Osteoblast (primary cell): ENCODE data around the gene STK32B. TPM values are rescaled to one million over a fixed set of nuclear protein-coding genes. Genes with fewer than 3 reads are reported as not detected.

Experiments used
- DNase-seq: peaks from one replicate; pipeline ENCODE4 v3.0.0; 2011; ENCODE audit warnings: low spot score, mixed read lengths; ENCODE audit not compliant: insufficient read length; ENCODE audit errors: missing footprints
- H2AFZ ChIP-seq: 2 replicates; pipeline ENCODE4 v1.6.0; 2011; ENCODE audit warnings: mild to moderate bottlenecking, low read length
- H3K27ac ChIP-seq: 2 replicates; pipeline ENCODE4 v1.5.1; 2011; ENCODE audit warnings: mild to moderate bottlenecking, low read depth, low read length, moderate library complexity
- H3K27me3 ChIP-seq: 2 replicates; pipeline ENCODE4 v1.6.0; 2012; ENCODE audit warnings: mild to moderate bottlenecking, control low read depth, inconsistent platforms, low read length, moderate library complexity; ENCODE audit not compliant: insufficient read depth
- H3K36me3 ChIP-seq: 2 replicates; pipeline ENCODE4 v1.5.1; 2011; ENCODE audit warnings: mild to moderate bottlenecking, low read length, control low read depth, moderate library complexity; ENCODE audit not compliant: insufficient read depth
- H3K4me1 ChIP-seq: 2 replicates; pipeline ENCODE4 v1.5.1; 2011; ENCODE audit warnings: mild to moderate bottlenecking, low read length, control low read depth, moderate library complexity; ENCODE audit not compliant: insufficient read depth
- H3K4me2 ChIP-seq: 2 replicates; pipeline ENCODE4 v1.6.0; 2011; ENCODE audit warnings: mild to moderate bottlenecking, low read length; ENCODE audit not compliant: insufficient read depth
- H3K4me3 ChIP-seq: fragments of 200-600 bp; sonication (generic); 3 replicates; pipeline ENCODE4 v1.5.1; 2012; ENCODE audit warnings: mild to moderate bottlenecking, low read length, inconsistent platforms; ENCODE audit not compliant: insufficient read depth
- H3K79me2 ChIP-seq: 2 replicates; pipeline ENCODE4 v1.6.0; 2012; ENCODE audit warnings: mild to moderate bottlenecking, low read length, control low read depth, inconsistent platforms; ENCODE audit not compliant: insufficient read depth
- H3K9me3 ChIP-seq: 2 replicates; pipeline ENCODE4 v1.5.1; 2011; ENCODE audit warnings: low read depth, low read length, control low read depth
- H4K20me1 ChIP-seq: 2 replicates; pipeline ENCODE4 v1.6.0; 2012; ENCODE audit warnings: mild to moderate bottlenecking, low read length, control low read depth; ENCODE audit not compliant: insufficient read depth
- CTCF ChIP-seq: IDR thresholded peaks from 2 replicates; pipeline ENCODE4 v1.5.1; 2011; ENCODE audit warnings: mild to moderate bottlenecking, low read depth, low read length, moderate library complexity; ENCODE audit errors: extremely low read depth
- total RNA-seq: library from RNA; depleted of rRNA; stranded (reverse); fragments of >200 nt; gene quantifications from 2 replicates; pipeline ENCODE4 v1.2.3, GENCODE V29; 2012

STK32B gene
- total RNA-seq, 1 donor = 1.1 TPM

GRCh38 chr4:5144384-5144783 is 93.1 kb downstream of the STK32B start:
- DNase-seq = no peak

GRCh38 chr4:5146248-5146647 is 95.0 kb downstream of the STK32B start:
- no peak overlapping the region for H3K4me2 ChIP-seq
- H3K36me3 ChIP-seq = no peaks in the 10 kb centered on the region
- H3K4me3 ChIP-seq = no peak overlapping the region
- H2AFZ ChIP-seq = no peak overlapping the region
- no peaks in the 10 kb centered on the region for H3K4me1 ChIP-seq
- no peak for DNase-seq
- H4K20me1 ChIP-seq = no peaks in the 10 kb centered on the region
- no peaks in the 10 kb centered on the region for H3K79me2 ChIP-seq
- H3K27me3 ChIP-seq = no peaks in the 10 kb centered on the region
- H3K27ac ChIP-seq = no peak overlapping the region
- TF ChIP-seq CTCF = no peak
- H3K9me3 ChIP-seq = no peaks in the 10 kb centered on the region

More at GRCh38 chr4:5144384-5144783, 93.1 kb downstream of the STK32B start:
- Histone ChIP-seq H4K20me1 (no peaks in the 10 kb centered on the region), H3K9me3 (no peaks in the 10 kb centered on the region), H2AFZ (no peak overlapping the region), H3K36me3 (no peaks in the 10 kb centered on the region), H3K27me3 (no peaks in the 10 kb centered on the region), H3K4me3 (no peak overlapping the region), H3K4me2 (no peak overlapping the region), H3K4me1 (no peaks in the 10 kb centered on the region), H3K27ac (no peak overlapping the region), H3K79me2 (no peaks in the 10 kb centered on the region)
- no peak for TF ChIP-seq CTCF

GRCh38 chr4:5152521-5152920 is 101.2 kb downstream of the STK32B start:
- no peak overlapping the region for H2AFZ ChIP-seq
- H3K27ac ChIP-seq = no peak overlapping the region
- no peaks in the 10 kb centered on the region for H3K79me2 ChIP-seq
- H3K27me3 ChIP-seq = no peaks in the 10 kb centered on the region
- H3K4me1 ChIP-seq = no peaks in the 10 kb centered on the region
- no peaks in the 10 kb centered on the region for H3K36me3 ChIP-seq
- H3K9me3 ChIP-seq = no peaks in the 10 kb centered on the region
- no peak for DNase-seq
- no peak for TF ChIP-seq CTCF
- no peak overlapping the region for H3K4me2 ChIP-seq
- no peaks in the 10 kb centered on the region for H4K20me1 ChIP-seq
- H3K4me3 ChIP-seq = no peak overlapping the region

GRCh38 chr4:5156682-5157081 is 105.4 kb downstream of the STK32B start:
- Histone ChIP-seq H3K79me2 (no peaks in the 10 kb centered on the region), H3K27me3 (no peaks in the 10 kb centered on the region), H3K36me3 (no peaks in the 10 kb centered on the region), H3K27ac (no peak overlapping the region), H4K20me1 (no peaks in the 10 kb centered on the region), H2AFZ (no peak overlapping the region), H3K9me3 (no peaks in the 10 kb centered on the region), H3K4me3 (no peak overlapping the region), H3K4me2 (no peak overlapping the region), H3K4me1 (no peaks in the 10 kb centered on the region)
- no peak for DNase-seq
- no peak for TF ChIP-seq CTCF
